Activated CD8-positive, alpha-beta memory T cell treated with anti-CD3 and anti-CD28 coated beads for 4 hours (primary cell): ENCODE data around the gene ERC1.
"Not testable (repeated sequence)": the region's sequence is repeated elsewhere in the genome, so short reads cannot be mapped to it uniquely, and the experiment has no call there.

Experiments used
- DNase-seq, 2 donors: peaks; one replicate each; pipeline ENCODE4 v3.0.0-alpha.2; 2020; ENCODE audit warnings: low read depth in 2 of 2

ERC1 gene

DNA sequence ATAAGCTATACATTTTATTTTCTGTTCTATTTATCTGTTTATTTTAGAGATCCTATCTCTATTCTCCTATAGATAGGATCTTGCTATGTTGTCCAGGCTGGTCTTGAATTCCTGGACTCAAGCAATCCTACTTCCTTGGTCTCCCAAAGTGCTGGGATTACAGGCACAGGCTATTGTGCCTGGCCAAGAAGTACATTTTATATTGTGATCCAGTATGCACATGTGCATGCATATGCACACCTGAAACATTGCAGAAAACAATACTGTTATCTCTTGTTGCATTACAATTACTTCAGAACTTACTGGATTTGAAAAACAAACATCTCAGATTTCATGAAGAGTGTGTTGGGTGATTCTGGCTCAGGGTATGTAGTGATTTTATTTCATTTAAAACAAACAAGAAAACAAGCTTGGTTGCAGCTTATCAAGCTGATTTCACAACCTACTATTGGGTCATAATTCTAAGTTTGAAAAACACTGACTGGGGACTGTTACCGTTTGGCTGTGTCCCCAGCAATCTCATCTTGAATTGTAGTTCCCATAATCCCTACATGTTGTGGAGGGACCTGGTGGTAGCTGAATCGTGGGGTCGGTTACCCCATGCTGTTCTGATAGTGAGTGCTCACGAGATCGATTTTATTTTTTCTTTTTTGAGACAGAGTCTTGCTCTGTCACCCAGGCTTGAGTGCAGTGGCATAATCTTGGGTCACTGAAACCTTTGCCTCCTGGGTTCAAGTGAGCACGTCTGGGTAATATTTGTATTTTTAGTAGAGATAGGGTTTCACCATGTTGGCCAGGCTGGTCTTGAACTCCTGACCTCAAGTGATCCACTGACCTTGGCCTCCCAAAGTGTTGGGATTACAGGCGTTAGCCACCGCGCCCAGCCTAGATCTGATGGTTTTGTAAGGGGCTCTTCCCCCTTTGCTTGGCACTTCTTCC lies 31.3 kb downstream of the ERC1 start:
- DNase-seq = no peak

DNA sequence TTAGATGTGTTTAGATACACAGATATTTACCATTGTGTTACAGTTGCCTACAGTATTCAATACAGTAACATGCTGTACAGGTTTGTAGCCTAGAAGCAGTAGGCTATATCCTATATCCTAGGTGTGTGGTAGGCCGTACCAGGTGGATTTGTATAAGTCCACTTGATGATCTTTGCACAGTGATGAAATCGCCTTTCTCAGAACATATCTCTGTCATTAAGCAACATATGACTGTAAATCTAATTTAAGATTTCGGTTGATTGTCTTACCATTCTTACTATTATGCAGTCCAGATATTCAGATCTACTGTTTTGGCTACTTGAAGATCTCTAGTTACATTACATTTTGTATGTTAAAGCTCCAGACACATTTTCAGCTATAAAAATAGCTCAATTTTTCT lies 39.8 kb downstream of the ERC1 start:
- no peak for DNase-seq

DNA sequence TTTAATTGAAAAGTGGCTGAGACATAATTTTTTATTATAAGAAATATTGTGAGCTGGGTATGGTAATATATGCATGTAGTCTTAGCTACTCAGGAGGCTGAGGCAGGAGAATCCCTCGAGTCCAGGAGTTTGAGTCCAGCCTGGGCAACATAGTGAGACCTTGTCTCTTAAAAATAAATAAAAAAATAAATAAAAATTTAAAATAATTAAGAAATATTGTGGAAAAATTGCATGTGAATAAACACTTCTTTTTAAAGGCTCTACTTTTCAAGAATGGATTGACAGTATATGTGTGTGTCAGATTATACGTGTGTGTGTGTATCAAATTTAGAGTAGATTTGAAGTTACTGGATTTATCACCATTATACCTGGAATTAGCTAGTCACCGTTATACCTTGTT lies 43.2 kb downstream of the ERC1 start:
- no peak for DNase-seq

DNA sequence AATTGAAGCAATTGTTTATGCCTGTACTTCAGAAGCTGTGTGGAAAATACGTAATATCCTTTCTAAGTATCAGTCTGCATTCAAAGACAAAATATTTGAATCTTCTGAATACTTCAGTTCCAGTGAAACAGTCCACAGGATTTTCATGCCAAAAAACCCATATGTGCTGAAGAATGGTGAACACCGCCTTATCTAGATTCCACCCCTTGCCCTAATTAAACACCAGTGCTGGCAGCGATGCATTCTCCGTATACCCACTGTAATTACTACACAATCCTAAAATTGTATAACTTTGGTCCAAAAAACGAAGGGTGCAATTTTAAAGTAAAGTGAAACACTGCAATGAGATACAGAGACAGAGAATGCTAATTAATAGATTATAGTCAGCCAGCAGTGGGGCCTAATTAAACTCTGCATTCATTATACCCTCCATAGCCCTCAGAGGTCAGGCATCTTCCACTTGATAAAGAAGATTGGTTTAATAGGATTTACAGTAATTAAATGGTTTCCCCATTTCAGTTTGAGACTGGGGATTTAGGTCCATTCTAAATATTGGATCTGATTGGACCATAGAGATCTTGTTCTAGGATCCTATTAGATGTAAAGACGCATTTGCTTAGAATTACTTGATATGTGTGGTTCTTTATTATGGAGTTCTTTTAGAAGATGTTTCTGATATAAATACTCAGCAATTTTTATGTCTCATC lies 43.9 kb downstream of the ERC1 start:
- no peak for DNase-seq

DNA sequence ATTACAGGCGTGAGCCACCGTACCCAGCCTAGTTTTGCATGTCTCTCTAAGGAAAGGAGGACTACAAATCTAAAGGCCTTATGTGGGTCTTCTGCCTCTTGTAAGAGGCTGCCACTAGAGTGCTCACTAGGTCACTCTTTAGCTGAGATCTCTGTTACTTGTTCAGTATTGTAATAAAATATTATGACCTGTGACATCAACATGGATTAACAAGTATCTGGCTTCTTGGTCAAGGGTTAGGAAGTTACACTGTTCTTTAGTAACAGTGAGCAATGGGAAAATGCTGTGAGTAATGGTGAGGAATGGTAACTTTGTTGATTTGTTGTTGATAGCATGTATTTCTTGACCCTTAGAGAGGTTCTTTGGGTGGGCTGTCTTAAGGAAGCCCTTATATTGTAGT lies 50.5 kb downstream of the ERC1 start:
- DNase-seq = no peak

DNA sequence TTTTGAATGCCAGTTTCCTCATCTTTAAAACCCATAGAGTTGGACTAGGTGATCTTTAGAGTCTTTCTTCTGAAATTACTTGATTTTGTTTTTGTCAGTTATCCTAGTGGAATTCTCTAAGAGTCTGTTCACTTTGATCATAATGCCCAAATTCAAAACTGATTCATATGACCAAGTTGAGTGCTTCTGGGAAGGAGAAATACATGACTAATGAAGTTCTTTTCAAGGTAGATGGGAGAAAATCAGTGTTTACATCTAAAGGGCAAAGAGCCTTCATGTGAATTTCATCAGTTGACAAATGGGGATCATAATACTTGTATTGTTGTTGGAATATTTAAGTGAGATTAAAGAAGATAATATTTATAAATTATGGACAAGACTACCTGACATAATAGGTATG lies 53.2 kb downstream of the ERC1 start:
- no peak for DNase-seq

DNA sequence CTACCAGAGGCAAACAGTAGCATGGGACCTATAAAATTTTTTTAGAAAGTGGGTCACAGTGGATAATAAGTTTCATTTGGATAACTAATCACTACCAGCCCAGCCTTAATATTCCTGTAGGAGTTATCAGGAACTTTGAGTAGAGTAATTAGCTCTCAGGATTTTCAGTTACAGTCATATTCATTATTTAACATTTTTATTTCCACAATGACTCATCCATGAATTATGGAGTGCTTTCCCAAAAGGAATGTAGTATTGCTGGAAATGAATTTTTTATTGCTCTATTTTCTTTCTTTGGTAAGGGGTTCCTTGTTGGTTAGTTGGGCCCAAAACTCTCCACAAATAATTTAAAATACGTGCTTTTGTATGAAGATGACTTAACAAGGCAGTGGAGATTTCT lies 53.7 kb downstream of the ERC1 start:
- no peak for DNase-seq

DNA sequence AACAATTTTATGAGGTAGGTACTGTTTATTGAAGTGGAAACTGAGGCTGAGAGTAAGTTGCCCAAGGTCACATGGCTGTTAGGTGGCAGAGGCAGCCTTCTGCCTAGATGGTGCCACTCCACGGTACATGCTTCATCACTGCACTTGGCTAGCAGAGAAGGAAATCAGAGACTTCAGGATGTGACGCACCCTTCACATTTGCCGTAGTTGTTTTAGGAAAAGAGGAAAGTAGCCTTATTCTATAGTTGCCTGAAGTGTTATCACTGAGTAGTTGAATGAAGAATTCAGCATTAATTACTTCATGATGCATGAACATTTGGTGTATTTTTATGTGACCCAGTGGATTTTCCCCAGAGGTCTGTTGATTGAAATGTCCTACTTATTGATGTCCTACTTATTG lies 55.7 kb downstream of the ERC1 start:
- DNase-seq = no peak

DNA sequence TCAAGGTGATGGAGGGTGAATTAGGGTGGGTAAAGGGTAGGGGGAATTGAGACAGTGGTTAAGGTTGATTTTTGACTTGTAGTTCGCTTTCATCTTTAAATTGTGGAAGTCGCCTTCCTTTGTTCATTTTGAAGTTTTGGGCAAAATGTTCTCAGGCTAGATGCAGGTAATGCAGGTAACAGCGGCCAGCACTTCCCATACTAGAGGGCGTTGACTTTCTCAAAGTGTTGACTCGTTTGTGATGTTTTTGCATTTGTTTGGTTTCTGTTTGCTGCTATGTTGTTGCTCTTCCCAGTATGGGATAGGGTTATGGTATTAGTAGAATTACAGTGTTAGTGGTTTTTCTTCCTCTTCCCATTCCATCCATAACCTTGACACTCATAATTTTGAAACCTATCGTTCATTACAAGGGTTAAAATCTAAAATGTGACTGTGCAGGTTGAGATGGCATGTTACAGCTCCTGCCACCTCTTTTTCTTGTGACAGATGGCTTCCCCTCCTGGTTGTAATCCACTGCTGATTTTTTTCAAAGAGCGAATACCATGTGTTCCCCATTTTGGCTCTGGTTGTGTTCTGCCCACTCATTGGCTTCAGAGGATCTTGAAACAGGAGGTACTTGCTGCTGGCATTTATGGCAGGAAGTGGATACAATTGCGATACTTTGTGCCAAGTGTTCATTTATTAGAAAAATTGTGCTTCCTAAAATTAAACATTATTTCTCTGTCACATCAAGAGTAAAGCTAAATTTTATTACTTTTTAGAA lies 57.1 kb downstream of the ERC1 start:
- DNase-seq = no peak

DNA sequence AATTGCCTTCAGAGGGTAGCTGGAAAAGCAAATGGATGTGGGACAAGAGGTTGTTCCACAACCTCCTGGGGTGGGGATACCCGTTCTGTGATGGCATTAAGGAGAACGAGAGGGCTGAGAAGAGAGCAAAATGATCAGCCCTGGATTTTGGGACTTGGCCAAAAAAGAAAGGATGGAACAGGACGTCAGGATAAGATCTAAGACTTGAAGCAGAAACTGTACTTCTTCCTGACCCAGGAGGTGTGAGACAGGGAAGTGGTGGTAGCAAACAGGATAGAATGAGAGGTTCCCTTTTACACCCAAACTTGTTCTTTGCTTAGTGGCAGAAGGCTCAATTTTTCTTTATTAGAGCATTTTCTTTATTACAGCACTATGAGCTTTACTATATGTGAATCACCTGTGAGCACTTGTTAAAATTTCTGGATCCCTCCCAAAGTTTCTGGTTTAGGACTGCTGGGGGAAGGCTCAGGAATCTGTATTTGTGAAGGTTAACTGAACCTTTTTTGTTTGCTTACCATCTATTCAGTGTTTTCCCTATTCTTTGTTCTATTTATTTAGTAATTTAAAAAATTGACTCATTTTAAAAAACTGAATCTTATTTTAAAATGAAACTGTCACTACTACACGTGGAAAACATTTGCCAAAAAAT lies 59.2 kb downstream of the ERC1 start:
- no peak for DNase-seq

DNA sequence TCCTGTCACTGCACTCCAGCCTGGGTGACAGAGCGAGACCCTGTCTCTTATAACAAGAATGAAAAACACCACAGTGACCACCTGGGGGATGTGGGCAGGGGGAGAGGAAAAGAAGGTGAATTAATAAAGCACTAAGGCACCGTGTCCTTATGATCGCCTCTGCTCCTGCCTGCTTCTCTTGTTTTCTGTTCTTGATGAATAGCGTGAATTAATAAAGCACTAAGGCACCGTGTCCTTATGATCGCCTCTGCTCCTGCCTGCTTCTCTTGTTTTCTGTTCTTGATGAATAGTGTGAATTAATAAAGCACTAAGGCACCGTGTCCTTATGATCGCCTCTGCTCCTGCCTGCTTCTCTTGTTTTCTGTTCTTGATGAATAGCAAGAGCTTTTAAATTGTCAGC lies 60.6 kb downstream of the ERC1 start:
- not testable (repeated sequence) for DNase-seq

DNA sequence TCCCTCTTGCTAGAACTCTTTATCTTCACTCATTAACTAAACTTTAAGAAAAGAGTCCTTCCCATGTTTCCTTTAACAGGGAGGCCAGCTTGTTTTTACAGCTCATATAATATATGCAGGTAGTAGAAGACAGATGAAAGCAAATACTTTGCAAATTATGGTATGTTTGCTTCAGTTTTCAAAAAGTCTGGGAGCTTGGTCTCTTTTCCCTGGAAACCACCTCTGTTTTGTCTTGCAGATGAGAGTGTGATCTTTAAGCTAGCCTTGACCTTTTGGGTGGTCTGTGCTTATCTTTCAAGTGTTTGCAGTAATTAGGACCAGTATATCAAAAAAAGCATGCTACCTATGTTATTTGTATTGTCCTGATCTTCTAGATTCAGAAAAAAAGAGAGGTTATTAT lies 62.7 kb downstream of the ERC1 start:
- no peak for DNase-seq

DNA sequence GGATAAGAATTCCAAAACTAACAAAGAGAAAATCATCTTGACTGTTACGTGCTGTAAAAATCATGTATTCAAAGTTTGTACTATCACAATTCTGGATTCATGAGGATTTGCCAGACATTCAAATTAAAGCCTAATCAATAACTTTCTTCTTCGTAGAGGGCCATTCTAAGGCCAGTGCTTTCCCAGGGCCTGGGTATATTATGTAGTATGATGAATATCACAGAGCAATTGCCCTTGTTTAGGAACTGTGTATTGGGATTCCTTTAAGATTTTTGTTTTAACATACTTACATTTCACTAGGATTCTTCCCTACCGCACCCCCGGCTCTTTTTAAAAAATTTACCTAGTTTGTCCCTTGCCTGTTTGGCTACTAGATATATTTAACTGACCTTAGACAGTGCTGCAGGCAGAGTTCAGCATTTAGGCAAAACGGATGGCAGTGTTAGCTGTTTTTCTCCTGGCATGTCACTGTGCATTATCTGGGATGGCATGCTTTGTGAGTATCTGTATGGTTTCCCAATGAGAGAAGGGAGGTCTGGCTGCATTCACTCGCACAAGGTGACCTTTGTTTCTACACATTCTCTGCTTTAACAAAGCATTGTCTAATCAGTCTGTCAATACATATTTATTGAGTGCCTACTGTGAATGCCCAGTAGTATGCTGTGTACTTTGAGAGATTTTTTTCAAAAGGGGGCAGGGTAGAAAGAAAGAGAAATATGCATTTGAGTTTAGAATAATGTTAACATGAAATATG lies 63.3 kb downstream of the ERC1 start:
- no peak for DNase-seq

DNA sequence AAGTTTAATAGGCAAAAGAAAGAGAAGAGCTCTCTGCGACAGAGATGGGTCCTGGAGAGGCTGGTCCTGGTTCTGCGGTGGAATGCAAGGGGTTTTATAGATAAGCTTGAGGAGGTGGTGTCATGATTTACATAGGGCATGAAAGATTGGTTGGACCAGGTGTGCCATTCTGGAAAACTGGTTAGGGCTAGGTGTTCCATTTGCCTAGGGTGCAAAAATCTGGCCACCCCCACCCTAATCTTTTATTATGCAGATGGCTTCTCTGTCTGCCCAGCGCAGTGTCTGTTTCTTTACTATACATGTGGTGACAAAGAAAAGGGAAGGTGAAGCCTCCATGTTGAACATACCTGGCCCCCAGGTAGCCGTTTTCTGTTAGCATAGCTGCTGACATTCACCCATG lies 65.4 kb downstream of the ERC1 start:
- DNase-seq = no peak

DNA sequence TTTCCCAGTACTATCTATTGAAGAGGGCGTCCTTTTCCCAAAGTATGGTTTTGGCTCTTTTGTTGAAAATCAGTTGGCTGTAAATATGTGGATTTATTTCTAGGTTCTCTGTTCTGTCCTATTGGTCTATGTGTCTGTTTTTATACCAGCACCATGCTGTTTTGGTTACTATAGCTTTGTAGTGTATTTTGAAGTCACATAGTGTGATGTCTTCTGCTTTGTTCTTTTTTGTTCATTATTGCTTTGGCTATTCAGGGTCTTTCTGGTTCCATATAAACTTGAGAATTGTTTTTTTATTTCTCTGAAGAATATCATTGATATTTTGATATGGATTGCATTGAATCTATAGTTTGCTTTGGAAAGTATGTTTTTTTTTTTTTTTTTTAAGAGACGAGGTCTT lies 67.4 kb downstream of the ERC1 start:
- DNase-seq = no peak

DNA sequence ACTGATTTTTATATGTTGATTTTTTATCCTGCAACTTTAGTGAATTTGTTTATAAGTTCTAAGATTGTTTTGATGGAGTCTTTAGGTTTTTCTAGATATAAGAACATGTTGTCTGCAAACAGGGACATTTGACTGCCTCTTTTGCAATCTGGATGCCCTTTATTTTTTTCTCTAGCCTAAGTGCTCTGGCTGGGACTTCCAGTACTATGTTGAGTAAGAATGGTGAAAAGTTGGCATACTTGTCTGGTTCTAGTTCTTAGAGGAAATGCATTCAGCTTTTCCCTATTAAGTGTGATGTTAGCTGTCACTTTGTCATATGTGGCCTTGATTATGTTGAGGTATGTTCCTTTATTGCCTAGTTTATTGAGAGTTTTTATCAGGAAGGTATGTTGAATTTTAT lies 68.1 kb downstream of the ERC1 start:
- DNase-seq = no peak

DNA sequence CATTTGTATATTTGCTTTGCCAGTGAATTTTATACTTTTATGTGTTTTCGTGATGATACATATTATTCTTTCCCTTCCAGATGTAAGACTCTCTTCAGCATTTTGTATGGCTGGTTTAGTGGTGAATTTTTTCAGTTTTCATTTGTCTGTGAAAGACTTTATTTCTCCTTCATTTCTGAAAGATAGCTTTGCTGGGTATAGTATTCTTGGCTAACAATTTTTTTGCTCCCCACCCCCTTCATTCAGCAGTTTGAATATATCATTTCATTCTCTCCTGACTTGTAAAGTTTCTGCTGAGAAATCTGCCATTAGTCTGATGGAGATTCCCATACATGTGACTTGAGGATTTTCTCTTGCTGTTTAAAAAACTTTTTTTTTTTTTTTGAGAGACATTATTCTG lies 72.8 kb downstream of the ERC1 start:
- no peak for DNase-seq

DNA sequence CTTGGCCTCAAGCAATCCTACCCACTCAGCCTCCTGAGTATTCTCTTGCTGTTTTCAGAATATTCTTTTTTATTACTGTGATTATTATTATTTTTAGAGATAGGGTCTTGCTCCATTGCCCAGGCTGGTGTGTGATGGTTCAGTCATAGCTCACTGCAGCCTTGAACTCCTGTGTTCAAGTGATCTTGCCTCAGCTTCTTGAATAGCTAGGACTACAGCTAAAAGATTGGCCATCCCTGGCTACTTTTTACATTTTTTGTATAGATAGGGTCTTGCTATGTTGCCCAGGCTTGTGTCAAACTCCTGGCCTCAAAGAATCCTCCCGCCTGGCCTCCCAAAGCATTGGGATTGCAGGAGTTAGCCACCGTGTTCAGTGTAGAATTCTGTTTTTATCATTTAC lies 73.3 kb downstream of the ERC1 start:
- DNase-seq = no peak

DNA sequence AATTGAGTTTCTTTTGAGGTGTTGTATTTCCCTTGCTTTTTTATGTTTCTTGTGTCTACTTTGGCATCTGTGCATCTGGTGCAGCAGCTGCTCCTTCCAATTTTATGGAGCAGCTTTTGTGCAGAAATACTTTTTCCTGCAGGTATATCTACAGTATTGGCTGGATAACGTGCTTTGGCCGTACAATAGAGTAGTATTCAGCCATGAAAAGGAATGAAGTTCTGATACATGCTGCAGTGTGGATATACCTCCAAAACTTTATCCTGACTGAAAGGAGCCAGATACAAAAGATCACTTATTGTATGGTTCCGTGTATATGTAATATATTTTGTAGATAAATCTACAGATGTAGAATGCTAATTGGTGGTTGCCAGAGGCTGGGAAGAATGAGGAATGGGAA lies 74.6 kb downstream of the ERC1 start:
- no peak for DNase-seq

DNA sequence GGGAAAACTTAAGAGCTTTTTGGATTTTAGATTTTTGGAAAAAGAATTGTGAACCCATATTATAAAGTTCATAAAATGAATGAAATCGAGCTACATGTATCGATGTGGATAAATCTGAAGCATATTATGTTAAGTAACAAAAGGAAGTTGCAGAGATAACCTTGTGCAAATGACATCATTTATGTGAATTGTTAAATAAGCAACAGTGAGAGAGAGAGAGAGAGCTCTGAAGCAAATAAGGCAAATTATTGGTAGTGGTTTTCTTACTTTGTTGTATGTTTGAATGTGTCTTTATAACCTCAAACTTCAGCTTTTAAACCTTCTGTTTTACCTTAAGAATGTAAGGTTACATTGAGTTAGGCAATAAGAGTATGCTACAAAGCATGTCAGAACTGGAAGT lies 78.8 kb downstream of the ERC1 start:
- DNase-seq = no peak

DNA sequence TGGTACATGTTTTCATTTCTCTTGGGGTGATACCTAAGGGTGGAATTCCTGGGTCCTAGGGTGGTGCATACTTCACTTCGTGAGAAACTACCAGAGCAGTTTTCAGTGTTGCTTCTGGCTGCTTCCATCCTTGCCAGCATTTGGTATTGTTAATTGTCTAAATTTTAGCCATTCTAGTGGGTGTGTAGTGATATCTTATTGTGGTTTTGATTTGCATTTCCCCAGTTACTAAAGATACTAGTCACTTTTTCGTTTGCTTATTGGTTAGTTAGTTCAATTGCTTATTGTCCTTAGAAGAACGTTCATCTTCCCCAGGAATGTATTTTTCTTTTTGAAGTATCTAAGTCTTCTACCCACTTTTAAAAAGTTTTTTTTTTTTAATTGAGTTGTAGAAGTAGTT lies 80.2 kb downstream of the ERC1 start:
- DNase-seq = no peak
